Smooth muscle cell (in vitro differentiated cells): ENCODE data around the gene CCDC183. TPM values are rescaled to one million over a fixed set of nuclear protein-coding genes. Genes with fewer than 3 reads are reported as not detected.
"Not testable (repeated sequence)": the region's sequence is repeated elsewhere in the genome, so short reads cannot be mapped to it uniquely, and the experiment has no call there.

Experiments used
- DNase-seq: peaks from one replicate; lab custom pipeline; 2025; ENCODE audit not compliant: unreplicated experiment; lab: John Stamatoyannopoulos, UW
- H2AFZ ChIP-seq: fragments of 200-600 bp; sonication (generic); 2 replicates; pipeline ENCODE4 v1.6.0; 2016; ENCODE audit warnings: antibody characterized with exemption, low read depth, mild to moderate bottlenecking
- H3F3A ChIP-seq: fragments of 200-600 bp; sonication (generic); 2 replicates; pipeline ENCODE4 v1.6.0; 2017; ENCODE audit warnings: antibody characterized with exemption, low read depth
- H3K27ac ChIP-seq: fragments of 200-600 bp; sonication (generic); 2 replicates; pipeline ENCODE4 v1.5.1; 2016; ENCODE audit warnings: low read depth, mild to moderate bottlenecking
- H3K27me3 ChIP-seq: fragments of 200-600 bp; sonication (generic); 2 replicates; pipeline ENCODE4 v1.6.1; 2016; ENCODE audit warnings: low read depth, mild to moderate bottlenecking
- H3K36me3 ChIP-seq: fragments of 200-600 bp; sonication (generic); 2 replicates; pipeline ENCODE4 v1.5.1; 2016; ENCODE audit warnings: low read depth
- H3K4me1 ChIP-seq: fragments of 200-600 bp; sonication (generic); 2 replicates; pipeline ENCODE4 v1.5.1; 2016; ENCODE audit warnings: low read depth
- H3K4me2 ChIP-seq: fragments of 200-600 bp; sonication (generic); 2 replicates; pipeline ENCODE4 v1.6.0; 2016; ENCODE audit warnings: mild to moderate bottlenecking
- H3K4me3 ChIP-seq: fragments of 200-600 bp; sonication (generic); 2 replicates; pipeline ENCODE4 v1.5.1; 2016; ENCODE audit warnings: mild to moderate bottlenecking
- H3K79me2 ChIP-seq: fragments of 200-600 bp; sonication (generic); 2 replicates; pipeline ENCODE4 v1.6.0; 2016; ENCODE audit warnings: low read depth, mild to moderate bottlenecking
- H3K9ac ChIP-seq: fragments of 200-600 bp; sonication (generic); 2 replicates; pipeline ENCODE4 v1.6.0; 2016; ENCODE audit warnings: low read depth
- H3K9me3 ChIP-seq: fragments of 200-600 bp; sonication (generic); replicated peaks from 2 replicates; pipeline ENCODE4 v1.5.1; 2016; ENCODE audit warnings: low read depth
- H4K20me1 ChIP-seq: fragments of 200-600 bp; sonication (generic); 2 replicates; pipeline ENCODE4 v1.6.0; 2016; ENCODE audit warnings: low read depth
- CTCF ChIP-seq: fragments of 200-600 bp; sonication (generic); IDR thresholded peaks from 2 replicates; pipeline ENCODE4 v1.5.1; 2017; ENCODE audit warnings: borderline replicate concordance, mild to moderate bottlenecking, antibody characterized with exemption; ENCODE audit not compliant: insufficient read depth, poor library complexity, severe bottlenecking
- WGBS: methylation state at CpG from one replicate; pipeline ENCODE4 v1.1.7; 2016; ENCODE audit warnings: low lambda C conversion rate; 5-methylcytosine and 5-hydroxymethylcytosine counted together
- polyA plus RNA-seq: library from polyadenylated mRNA; unstranded; fragments of >200 nt; fragmentation: Nextera tagmentation; extraction: Ambion mirVana; gene quantifications from 2 replicates; pipeline ENCODE4 v1.2.1, GENCODE V29; 2016
- total RNA-seq: library from RNA; depleted of rRNA; stranded (reverse); fragments of >200 nt; gene quantifications from 2 replicates; pipeline ENCODE4 v1.2.3, GENCODE V29; 2014

The CCDC183 gene
- total and polyA plus RNA-seq, 2 experiments from 2014 or later: 2.0 to 3.7 TPM

DNA sequence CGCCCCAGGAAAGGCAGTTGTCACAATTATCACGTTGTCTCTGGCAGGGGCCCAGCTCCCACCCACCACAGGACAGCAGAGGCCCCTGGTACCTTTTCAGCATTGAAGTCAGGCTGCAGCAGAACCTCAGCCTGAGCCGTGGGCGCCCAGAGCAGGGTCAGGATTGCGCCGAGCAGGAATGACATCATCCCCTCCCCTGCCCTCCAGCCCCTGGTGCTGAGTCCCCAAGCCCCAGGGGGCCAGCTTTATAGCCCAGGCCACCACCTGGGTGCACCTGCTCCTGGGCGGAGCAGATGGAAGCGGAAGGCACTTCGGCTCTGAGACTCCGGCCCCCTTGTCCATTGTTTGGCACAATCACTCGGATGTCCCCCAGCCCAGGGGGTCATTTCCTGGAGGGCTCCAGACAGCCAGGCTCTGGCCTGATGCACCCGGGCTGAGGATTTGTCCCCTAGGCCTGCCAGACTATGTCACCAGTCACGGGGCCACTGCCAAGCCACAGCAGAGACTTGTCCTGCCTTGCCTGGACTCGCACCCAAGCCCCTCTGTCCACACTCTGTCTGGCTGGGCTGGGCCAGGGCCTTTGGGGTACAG lies 31.7 kb upstream of the CCDC183 start, which contains the start of gene LCN15:
Gene LCN15 (minus strand): TSS at position 218 of the 591 bp plus-strand sequence. CDS start 30 bp downstream, at position 188.
- H3K27me3 ChIP-seq: peaks cover 6% of the 10 kb centered on the region
- H3K79me2 ChIP-seq: no peaks in the 10 kb centered on the region
- H3F3A ChIP-seq: no peaks in the 10 kb centered on the region
- H2AFZ ChIP-seq: no peak within 1 kb of the TSS
- H3K4me2 ChIP-seq: no peak within 1 kb of the TSS
- H3K4me3 ChIP-seq: no peak within 1 kb of the TSS
- 84% methylated on average over 14 of the region's 14 CpGs for WGBS
- H3K36me3 ChIP-seq: no peaks in the 10 kb centered on the region
- H3K27ac ChIP-seq: no peak within 1 kb of the TSS
- no peak for TF ChIP-seq CTCF
- no peaks in the 10 kb centered on the region for H3K9me3 ChIP-seq
- H4K20me1 ChIP-seq: no peaks in the 10 kb centered on the region
- peaks cover 3% of the 10 kb centered on the region for H3K4me1 ChIP-seq
- no peak within 1 kb of the TSS for H3K9ac ChIP-seq
- no peak for DNase-seq

DNA sequence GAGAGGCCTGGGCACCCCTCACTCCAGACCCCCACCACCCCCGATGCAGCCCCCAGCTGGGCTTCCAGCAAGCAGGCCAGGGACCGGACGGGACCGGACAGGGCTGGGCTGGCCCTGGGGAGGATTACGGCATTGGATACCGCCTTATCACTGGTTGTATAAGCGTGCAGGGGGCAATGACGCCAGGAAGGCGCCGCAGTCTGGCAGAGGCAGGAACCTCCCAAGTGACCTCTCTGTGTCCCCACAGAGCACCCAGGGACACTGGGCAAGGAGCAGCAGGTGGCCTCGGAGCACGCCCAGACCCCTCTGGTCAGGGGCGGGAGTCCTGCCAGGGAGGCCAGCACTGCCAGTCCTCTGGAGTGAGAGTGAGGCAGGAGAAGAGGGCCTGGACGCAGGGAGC lies 31.1 kb upstream of the CCDC183 start:
- no peak for TF ChIP-seq CTCF

GRCh38 chr9:136765745-136766409 lies 30.3 kb upstream of the CCDC183 start:
- not testable (repeated sequence) for H3K4me3 ChIP-seq, H3K9me3 ChIP-seq, H3K79me2 ChIP-seq, H3K9ac ChIP-seq, H3F3A ChIP-seq, H2AFZ ChIP-seq, H3K27me3 ChIP-seq, H3K27ac ChIP-seq, H3K4me1 ChIP-seq, H4K20me1 ChIP-seq, H3K4me2 ChIP-seq, H3K36me3 ChIP-seq, DNase-seq
- WGBS: 89% methylated on average over 14 of the region's 14 CpGs

More for the DNA sequence above, 31.1 kb upstream of the CCDC183 start:
- H3K27ac ChIP-seq: no peak overlapping the region
- H3K4me3 ChIP-seq: no peak overlapping the region
- H3K9ac ChIP-seq: no peak overlapping the region
- no peak overlapping the region for H2AFZ ChIP-seq
- no peaks in the 10 kb centered on the region for H3K79me2 ChIP-seq
- peaks cover 6% of the 10 kb centered on the region for H3K27me3 ChIP-seq
- no peaks in the 10 kb centered on the region for H3F3A ChIP-seq
- no peaks in the 10 kb centered on the region for H4K20me1 ChIP-seq
- no peaks in the 10 kb centered on the region for H3K9me3 ChIP-seq
- peaks cover 3% of the 10 kb centered on the region for H3K4me1 ChIP-seq
- H3K4me2 ChIP-seq: no peak overlapping the region
- no peaks in the 10 kb centered on the region for H3K36me3 ChIP-seq
- DNase-seq: no peak
- 96% methylated on average over 14 of the region's 14 CpGs for WGBS

- not testable (repeated sequence) for H2AFZ ChIP-seq, H3K27ac ChIP-seq, H3K9me3 ChIP-seq, H3K4me3 ChIP-seq, H3K79me2 ChIP-seq, H3K36me3 ChIP-seq, H3K9ac ChIP-seq, H3K4me1 ChIP-seq, H3K4me2 ChIP-seq, H3K27me3 ChIP-seq, DNase-seq, H4K20me1 ChIP-seq, H3F3A ChIP-seq
- WGBS: 47% methylated on average over 18 of the region's 18 CpGs
- TF ChIP-seq CTCF: peak; percentile 44
These were observed 29.6 kb upstream of the CCDC183 start for GRCh38 chr9:136766410-136767120.
